Stimulated activated CD8-positive, alpha-beta memory T cell treated with anti-CD3 and anti-CD28 coated beads, Interleukin-12 subunit alpha, Interleukin-12 subunit beta, amount 100 ng/mL, for 24 hours (primary cell): Measurements from ENCODE around the gene MAML1.
A peak's percentile ranks its signal among the peaks of the same experiment; 100 is the strongest.

Experiments used
- DNase-seq: peaks from one replicate; pipeline ENCODE4 v3.0.0-alpha.2; 2020; ENCODE audit errors: extremely low read depth

Gene MAML1

DNA sequence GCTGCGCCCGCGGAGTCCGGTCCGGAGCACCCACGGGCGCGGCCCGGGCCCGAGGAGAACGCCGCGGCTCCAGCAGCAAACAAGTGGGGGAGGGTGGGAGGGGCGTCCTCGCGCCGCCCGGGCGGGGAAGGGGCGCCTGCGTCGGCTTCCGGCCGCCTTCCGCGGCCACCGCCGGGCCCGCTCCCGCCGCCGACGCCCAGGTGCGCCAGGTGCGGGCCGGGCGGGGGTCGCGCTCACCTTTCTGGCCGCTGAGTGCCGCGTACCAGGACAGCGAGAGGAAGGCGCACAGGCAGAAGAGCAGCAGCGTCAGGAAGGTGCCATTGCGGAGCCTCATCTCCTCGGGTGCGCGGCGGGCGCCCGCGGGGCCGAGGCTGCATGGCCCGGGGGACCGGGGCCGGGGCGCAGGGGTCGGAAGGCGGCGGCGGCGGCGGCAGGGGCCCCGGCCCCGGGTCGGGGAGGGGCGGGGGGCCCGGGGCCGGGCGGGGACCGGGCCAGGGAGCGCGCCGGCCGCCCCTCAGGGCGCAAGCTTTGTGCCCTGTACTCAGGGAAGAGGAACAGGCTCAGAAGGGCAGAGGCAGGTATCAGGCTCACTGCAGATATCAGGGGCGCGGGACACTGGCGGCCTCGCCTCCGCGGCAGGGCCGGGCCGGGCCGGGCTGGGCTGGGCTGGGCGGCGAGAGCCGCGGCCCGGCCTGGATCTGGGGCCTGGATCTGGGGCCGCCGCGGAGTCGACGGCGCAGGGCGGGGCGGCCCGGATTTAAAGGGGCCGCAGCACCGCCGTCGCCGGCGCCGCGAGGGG lies 73.8 kb downstream of the MAML1 start, which contains the start of gene MGAT4B:
Gene MGAT4B (minus strand): TSS at position 617 of the 799 bp plus-strand sequence. CDS start 283 bp downstream, at position 334.
- no peak for DNase-seq

DNA sequence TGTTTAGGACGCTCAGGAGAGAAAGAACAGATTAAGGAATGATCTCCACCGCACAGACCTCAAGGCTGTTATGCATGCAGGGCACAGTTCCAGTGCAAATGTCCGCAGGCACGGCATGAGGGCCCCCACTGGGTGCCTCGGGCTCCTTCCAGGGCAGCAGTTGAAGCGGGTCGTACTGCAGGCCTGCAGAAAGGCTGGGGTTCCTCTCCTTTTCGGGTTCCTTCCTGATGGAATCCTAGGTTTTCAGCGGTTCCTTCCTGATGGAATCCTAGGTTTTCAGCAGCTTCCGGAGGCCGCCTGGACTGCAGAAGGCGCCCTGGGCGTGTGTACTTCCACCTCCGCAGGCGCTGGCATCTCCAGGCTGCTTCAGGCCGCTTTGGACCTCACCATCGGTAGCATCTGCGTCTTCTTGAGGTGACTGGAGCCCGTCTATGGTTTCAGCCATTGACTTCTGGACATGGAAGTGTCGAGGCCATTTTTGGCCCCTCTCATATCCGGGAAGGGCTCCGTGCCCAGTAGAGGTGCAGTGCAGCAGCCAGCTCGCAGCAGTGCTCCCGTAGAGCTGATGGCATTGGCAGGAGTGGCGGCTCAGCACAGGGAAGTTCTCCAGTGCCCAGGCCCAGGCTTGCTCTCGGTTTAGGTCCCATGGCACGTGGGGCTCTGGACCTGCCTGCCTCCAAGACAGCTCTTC lies 79.7 kb downstream of the MAML1 start:
- DNase-seq = no peak

DNA sequence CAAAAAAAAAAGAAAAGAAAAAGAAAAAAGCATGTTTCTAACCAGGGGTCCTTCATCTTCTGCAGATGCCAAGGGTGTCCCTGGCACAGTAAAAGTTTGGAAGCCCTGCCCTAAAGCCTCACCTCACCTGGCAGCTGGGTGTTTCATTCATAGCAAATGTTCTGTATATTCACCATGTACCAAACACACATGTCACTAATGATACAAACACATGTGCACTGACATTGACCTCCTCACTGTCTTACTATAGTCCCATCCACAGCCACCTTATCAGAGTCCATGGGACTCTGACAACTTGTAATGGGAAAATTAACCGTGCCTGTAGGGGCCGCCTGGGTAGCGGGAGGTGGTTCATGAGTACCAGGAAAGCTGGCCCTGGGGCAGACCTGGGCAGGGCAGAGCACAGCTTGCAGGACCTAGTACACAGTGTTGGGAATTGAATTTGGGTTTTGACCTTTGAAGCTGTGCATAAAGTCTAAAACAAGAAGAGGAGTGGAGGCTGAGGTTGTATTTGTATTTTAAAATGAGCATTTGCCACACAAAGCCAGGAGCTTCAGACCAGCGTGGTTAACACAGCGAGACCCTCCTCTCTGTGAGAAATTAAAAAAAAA lies 80.5 kb downstream of the MAML1 start:
- no peak for DNase-seq

DNA sequence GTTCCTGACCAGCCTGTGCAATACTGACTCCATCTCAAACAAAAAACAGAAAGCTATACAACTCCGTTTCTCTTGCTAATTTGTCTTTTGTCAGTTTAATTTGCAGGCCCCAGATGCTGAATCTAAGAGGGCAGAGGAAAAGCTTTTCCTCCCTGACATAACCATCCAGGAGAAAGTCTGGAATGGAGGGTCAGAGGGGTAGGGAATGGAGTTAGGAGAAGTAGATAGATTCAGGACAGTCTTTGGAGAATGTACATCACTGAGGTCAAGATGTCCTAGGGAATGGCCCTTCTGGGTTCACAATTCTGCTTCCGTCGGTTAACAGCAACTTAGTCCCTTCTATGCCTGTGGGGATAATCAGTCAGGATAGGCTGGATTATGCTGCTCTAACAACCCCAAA lies 81.5 kb downstream of the MAML1 start:
- DNase-seq = no peak

DNA sequence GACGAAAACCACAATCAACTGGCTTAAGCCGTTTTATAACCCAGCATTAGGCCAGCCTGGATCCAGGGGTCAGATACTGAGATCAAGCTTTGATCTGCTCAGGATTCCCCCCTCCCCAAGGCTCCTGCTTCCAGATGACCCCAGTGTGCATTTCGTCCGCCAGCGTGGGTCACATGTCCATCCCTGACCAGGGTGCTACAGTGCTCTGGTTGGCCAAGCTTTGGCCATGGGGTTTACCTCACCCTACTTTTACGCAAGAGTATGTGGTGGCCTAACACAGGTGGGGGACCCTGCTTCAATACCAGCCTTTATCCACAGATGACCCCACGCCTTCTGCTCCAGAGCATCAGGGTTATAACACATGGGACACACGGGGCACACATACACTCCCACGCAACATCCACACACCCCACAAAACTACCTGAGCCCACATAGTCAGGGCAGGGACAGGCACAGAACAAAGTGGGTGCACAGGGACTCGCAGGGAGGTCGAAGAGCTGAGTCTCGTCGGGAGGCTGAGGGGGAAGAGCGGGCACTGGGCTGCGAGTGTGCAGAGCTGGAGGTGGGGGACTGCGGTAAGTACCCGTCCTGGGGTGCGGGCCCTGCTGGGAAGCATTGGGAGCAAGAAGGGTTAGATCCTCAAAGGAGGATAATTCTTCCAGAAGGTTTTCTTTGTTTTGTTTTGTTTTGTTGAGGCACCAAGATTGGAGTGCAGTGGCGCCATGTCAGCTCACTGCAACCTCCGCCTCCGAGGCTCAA lies 83.0 kb downstream of the MAML1 start:
- no peak for DNase-seq

DNA sequence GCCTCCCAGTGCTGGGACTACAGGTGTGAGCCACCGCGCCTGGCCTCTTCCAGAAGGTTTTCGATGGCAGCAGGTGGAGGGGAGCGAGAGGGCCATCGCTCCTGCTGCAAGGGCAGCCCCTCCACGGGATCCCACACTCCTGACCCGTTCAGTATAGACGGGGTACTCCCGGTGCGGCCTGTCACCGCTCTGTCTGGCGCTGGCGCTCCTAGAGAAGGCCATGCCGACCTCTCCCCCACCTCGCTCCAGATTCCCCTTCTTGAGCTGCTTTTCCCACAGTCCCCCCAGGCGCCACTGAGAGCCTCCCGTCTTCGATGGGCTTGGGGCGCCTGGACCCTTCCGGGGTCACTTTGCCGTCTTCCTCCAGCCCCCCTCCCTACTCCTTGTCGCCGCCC lies 83.8 kb downstream of the MAML1 start:
- DNase-seq = no peak

DNA sequence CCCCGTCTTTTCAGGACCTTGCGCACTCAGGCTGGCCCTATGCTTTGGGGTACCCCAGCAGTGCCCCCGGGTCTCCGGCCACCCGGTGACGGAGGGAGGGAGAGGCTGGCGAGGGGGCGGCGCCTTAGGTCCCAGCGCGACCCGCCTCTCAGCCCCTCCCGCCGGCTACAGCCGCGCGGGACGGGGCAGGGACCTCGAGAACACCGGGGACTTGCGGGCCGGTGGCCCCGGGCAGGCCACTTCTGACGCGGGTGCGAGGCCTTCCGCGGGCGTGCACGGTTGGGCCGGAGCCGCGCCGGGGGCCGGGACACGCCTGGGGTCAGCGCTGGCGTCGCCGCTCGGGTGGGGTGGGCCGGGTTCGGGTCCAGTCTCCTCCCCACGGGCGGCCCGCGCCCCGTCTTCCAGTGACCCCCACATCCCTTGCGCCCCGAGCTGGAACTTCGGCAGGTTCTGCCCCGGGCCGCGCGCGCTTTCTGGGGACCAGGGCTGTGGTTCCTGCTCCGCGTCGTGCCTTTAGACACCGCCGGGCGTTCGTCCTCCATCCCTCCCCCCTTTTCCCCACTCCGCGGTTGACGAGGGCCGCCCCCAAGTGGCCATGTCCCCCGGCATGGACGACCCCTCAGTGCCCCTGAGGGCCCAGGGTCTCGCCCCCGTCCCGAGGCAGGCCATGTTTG lies 84.3 kb downstream of the MAML1 start:
- DNase-seq = no peak

DNA sequence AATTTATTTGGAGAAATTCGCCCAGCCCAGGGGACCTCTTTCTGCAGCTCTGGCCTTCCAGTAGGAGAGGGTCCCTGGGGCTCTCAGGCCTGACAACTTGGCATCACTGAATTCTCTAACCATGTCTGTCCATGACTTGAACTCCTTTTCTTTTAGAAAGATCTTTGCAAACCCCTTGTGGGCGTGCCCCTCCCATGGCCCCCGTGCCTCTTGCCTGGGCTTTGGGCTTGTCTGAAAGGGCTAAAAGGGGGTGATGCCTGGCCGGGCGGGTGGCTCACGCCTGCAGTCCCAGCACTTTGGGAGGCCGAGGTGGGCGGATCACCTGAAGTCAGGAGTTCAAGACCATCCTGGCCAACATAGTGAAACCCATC lies 84.8 kb downstream of the MAML1 start:
- no peak for DNase-seq

DNA sequence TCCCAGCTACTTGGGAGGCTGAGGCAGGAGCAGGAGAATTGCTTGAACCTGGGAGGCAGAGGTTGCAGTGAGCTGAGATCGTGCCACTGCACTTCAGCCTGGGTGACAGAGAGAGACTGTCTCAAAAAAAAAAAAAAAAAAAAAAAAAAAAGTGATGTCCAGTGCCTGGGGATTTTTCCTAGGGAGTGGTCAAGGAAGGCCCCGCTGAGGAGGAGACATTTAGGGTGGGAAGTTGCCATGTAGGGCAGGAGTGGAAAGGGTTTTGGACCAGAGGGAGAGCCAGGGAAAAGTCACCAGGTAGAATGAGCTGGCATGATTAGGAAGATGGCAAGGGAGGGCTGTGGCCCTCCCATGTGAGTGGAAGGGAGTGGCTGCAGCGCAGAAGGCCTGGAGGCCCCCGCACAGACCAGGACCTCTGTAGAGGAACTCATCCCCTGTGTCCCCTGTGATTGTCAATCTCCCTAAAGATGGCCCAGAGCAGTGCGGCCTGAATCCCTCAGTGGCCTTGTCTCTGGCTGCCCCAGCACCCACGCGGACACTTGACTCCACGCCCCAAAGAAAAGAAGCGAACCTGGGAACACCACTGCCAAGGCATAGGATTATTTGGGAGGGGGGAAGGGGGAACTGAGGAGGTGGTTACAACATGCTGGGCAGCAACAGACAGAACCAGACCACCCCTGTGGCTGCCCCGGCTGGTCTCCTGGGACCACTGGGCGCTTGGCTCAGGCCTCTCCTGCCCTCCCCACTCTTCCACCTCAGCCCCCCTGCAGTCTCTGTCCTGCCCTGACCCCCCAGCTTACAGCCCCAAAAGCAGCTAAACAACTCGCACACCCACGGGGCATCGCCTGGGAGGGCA lies 85.5 kb downstream of the MAML1 start:
- DNase-seq = no peak

DNA sequence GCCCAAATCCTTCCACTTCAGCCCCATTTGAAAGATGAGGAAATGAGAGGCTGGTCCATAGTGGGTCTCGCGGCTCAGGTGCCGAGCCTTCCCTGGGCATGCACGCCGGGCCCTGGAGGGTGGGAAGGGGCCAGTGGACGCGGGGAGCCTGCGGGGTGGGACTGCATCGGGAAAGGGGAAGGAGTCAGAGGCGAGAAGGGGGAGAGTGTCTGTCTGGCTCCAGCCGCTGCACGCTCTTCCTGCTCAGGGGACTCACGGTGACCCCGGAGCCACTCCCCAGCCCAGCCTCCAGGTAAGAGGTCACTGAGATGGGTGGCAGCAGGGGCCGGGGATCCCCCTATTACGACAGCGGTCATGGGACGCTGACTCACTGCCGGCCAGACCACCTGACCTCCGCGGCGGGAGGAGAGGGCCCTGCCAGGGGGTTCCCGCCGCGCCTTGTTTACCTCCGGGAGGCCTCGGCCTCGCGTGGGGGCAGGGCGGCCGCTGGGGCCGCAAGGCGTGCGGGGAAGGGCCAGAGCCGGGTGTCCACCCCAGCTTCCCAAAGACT lies 86.2 kb downstream of the MAML1 start:
- DNase-seq = peak; percentile 72

DNA sequence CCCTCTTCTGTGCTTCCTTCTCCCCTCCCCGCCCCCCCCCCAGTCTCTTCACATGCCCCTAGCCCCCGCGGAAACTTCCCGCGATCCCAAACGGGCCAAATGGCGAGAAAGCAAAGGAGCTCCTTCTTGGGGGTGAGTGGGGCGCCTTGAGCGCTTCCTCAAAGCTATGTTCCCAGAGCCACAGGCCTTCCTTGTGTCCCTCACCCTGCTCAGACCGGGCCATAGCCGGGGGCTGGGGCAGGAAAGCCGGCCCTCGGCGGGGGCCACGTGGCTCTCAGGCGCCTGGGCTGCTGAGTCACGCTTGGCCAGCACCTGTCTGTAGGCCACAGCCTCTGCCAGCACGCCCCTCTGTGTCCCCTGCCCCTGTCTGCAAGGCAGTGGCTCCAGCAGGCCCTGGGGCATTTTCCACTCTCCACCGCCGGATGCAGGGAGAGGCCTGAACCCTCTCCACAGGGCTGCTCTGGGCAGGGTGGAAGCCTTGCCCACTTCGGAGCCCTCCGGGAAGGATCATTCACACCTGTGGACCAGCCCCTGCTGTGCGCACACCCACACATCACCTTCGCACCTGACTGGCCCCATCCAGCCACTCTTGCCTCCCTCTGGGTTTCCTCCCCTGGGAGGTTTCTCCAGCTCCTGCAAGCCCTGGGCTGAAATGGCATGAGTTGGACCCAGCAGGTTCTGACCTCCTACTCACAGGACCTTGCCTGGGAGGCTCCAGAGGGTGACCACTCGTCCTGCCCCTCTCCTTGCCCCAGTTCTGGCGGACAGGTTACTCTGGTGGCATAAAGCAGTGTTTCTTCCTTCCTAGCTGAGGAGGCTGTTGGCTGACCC lies 86.9 kb downstream of the MAML1 start:
- no peak for DNase-seq

DNA sequence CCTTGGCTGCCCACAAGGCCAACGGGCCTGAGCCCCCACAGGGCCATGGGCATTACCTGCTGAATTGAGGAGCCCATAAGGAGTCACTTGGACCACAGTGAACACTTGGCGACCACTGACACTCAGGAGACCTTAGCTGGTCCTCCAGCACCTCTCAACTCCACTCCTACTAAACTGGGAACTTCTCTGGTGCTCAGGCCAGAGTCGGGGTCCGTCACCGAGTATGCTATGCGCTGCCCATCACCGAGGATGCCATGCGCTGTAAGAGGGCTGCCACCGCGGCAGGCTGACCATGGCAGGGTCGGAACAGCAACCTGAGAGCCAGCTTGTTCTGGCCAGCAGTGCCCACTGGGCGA lies 87.5 kb downstream of the MAML1 start:
- DNase-seq = no peak

DNA sequence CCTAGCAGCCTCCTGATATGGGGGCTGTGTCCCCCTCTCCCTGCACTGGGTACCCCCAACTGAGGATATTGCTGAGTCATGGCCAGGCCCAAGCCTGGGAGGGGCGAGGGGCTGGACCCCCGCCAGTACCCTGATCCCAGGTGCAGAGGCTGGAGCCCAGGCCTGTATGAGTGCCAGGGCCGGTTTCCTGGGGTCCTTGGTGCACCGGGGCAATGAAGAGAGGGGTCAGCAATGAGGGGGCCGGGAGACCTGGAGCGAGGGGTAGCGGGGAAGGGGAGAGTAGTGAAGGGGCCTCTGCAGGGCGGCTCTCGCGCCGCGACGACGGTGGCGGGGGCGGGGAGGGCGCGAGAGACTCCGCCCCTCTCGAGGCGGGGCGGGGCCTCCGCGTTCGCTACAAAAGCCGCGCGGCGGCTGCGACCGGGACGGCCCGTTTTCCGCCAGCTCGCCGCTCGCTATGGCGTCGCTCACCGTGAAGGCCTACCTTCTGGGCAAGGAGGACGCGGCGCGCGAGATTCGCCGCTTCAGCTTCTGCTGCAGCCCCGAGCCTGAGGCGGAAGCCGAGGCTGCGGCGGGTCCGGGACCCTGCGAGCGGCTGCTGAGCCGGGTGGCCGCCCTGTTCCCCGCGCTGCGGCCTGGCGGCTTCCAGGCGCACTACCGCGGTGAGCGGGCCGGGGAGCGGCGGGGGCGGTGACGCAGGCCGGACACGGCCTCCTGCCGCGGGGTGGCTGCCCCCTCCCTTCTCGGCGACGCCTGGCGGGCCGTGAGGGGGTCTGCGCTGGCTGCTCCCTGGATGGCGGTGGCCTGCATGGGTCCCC lies 88.1 kb downstream of the MAML1 start, which contains the start of gene SQSTM1:
Gene SQSTM1 (plus strand): TSS at position 423 of the 815 bp plus-strand sequence. CDS start 32 bp downstream, at position 455.
- DNase-seq = no peak

DNA sequence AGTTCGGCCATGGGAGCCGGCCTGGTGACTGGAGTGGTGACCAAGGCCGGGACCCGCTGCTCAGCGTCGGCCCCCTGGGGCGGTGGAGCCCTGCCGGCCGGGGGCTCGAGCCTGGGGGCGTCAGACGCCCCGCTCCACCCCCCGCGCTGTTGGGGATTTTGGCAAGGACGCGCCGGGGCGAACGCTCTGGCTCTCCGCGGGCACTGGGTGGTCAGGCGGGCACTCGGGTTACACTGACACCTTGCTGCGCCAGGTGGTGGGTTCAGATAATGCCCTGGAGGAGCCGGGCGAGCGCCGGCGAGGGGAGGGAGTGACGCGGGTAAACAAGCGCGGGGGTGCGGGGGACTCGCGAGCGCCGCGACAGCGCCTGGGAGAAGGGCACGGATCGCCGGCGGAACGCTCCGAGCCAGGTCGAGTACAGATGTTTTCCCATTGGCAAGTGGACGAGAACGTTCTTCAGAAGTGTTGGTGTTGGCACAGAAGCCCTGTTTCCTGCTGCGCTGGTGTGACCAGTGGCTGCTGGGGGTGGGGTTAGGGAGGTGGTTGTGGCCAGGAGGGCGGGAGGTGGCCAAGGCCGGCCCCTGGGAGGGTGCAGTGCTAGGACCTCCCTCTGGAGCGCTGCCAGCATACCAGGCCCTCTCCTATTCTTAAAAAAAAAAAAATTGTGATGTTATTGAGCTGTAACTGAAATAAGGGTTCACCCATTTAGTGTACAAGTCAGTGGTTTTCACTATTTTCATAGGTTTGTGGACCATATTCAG lies 88.9 kb downstream of the MAML1 start:
- peak; percentile 61 for DNase-seq

DNA sequence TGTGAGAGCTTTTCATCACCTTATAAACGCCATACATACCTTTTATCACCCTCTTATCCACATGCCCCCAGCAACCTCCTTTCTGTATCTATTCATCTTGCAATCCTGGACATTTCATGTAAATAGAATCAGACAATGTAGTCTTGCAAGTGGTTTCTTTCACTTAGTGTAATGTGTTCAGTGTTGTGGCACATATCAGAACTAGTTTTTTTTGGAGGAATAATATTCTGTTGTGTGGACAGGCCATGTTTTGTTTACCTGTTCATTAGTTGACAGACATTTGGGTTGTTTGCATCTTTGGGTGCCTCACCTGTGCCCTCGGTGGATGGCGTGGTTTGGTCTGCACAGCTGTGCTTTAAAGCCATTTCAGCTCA lies 89.4 kb downstream of the MAML1 start:
- DNase-seq = no peak

DNA sequence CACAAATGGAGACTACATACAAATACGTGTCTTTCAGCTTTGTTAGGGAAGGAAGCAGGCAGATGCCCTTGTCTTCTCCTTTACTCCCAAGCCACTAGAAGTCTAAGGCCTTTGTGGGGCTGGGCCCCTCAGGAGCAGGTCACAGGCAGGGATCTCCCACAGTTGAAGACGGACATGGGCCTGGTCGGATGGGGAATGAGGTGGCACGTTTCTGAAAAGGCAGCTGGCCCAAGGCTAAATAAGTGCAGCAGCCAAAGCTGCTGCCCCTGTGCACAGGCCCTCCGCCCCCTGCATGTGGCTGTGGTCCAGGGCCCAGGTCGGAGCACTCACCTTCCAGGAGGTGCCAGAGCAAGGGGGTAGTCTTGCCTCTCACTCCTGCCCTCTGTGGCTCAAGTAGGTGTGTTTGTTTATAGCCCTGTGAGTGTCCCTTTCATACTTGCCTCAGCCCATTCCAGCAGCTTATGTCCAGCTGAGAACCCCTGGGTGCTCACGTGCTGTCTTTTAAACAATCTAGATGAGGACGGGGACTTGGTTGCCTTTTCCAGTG lies 89.9 kb downstream of the MAML1 start:
- no peak for DNase-seq

DNA sequence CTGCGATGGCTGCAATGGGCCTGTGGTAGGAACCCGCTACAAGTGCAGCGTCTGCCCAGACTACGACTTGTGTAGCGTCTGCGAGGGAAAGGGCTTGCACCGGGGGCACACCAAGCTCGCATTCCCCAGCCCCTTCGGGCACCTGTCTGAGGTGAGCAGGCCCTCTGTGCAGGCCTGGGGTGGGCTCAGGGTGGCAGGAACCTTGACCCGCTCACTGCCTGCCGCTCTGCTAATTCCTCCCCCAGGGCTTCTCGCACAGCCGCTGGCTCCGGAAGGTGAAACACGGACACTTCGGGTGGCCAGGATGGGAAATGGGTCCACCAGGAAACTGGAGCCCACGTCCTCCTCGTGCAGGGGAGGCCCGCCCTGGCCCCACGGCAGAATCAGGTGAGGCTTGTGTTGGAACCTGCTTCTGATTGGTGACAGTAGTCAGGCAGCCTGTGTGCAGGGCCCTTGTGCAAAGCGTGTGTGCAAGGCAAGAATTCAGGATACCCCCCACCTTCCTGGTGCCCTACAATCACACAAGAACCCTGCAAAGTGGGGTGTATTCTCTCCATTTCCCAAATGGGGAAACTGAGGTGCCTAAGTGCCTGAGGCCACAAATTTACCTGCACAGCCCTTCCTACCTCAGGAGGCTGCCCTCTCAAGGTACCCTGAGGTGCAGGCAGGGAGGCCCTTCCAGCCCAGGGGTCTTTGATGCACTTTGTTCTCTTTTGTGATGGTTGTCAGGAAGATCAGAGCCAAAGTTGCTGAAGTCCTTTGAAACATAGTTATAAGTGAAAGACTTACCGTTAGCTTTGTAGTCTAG lies 91.5 kb downstream of the MAML1 start:
- no peak for DNase-seq
